CMK (cell line): Measurements from ENCODE around the gene GAMT.

Source experiments
- DNase-seq: peaks from one replicate; pipeline ENCODE4 v3.0.0-alpha.2; 2010; ENCODE audit warnings: low read depth

The GAMT gene

DNA sequence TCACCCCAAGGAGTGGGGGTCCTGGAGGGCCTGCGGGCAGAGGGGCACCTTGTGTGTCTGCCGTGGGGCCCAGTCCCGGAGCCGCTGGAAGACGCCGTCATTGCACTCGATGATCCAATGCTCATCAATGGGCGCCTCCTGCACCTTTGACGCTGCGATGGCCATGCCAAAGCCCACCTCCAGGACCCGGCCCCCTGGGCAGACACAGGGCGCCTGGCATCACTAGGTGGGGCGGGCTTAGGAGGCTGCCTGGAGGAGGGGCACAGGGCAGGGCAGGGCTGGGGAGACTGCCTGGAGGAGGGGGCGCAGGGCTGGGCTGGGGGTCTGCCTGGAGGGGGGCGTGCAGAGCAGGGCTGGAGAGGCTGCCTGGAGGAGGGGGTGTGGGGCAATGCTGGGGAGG, 1.6 kb downstream of the GAMT start:
- DNase-seq = no peak

GRCh38 chr19:1399079-1399478, 2.3 kb downstream of the GAMT start:
- DNase-seq = no peak

DNA sequence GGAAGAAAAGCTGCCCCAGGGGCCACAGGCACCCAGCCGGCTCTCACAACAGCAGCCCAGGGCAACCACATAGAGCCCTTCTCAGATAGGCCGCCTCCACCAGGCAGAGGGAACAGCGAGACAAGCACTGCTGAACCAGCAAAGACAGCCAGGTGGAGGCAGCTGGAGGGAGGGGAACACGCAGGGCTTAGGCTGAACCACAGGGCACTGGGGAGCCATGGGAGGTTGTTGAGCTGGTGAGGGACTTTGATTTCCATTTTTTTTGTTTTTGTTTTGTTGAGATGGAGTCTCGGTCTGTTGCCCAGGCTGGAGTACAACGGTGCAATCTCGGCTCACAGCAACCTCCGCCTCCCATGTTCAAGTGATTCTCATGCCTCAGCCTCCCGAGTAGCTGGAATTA, 3.5 kb downstream of the GAMT start:
- no peak for DNase-seq

- DNase-seq = no peak
Observed at GRCh38 chr19:1396768-1397679, 4.3 kb downstream of the GAMT start.

GRCh38 chr19:1396019-1396767, 5.1 kb downstream of the GAMT start:
- no peak for DNase-seq

- DNase-seq = no peak
Observed at GRCh38 chr19:1395194-1396018, 5.9 kb downstream of the GAMT start.

- DNase-seq = no peak
Observed at GRCh38 chr19:1394252-1395193, 6.8 kb downstream of the GAMT start.

- DNase-seq = no peak
Observed at GRCh38 chr19:1393841-1394240, 7.5 kb downstream of the GAMT start.

GRCh38 chr19:1392939-1393530, 8.3 kb downstream of the GAMT start:
- DNase-seq = no peak

GRCh38 chr19:1392407-1392806, 8.9 kb downstream of the GAMT start:
- DNase-seq = no peak

DNA sequence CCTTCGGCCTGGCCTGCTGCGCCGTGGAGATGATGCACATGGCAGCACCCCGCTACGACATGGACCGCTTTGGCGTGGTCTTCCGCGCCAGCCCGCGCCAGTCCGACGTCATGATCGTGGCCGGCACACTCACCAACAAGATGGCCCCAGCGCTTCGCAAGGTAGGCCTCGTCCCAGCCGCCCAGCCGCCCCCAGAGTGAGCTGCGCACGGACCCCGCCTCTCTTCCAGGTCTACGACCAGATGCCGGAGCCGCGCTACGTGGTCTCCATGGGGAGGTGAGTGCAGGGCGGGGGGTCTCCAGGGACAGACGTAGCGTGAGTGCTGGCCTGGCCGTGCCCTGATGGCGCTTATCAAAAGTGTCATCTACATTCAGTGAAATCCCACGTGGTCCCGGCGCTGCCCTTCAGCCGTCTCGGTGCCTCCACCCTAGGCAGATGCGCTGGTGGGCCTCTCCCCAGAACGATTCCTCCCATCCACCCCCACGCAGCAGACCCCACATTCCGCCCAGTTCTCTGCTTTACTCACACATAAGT, 10.4 kb downstream of the GAMT start:
- no peak for DNase-seq

GRCh38 chr19:1389033-1389940, 12.1 kb downstream of the GAMT start:
- no peak for DNase-seq

- DNase-seq = no peak
Observed at GRCh38 chr19:1388637-1389026, 12.7 kb downstream of the GAMT start.

GRCh38 chr19:1387684-1388636, 13.4 kb downstream of the GAMT start:
- DNase-seq = no peak

- no peak for DNase-seq
Observed at GRCh38 chr19:1386945-1387683, 14.2 kb downstream of the GAMT start.

DNA sequence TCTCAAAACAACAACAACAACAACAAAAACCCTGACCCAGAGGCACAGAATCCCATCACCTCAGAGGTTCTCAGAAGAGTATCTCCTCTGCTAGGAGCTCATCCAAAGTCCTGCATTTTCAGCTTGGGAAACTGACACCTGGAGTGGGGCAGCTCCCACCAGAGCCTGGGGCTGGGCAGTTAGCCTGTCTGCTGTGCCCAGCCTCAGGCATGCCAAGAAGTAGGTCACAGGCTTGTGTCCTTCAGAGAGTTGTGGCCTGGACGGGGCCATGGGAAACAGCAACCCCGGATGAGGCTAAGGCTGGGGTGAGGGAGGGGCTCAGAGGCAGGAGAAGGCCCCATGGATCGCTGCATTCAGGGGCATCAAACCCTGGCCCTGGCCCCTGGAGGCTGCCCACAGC, 15.5 kb downstream of the GAMT start:
- DNase-seq = no peak

GRCh38 chr19:1384478-1385110, 16.7 kb downstream of the GAMT start:
- no peak for DNase-seq
